ENCODE measurements around the gene SFR1.

DNA sequence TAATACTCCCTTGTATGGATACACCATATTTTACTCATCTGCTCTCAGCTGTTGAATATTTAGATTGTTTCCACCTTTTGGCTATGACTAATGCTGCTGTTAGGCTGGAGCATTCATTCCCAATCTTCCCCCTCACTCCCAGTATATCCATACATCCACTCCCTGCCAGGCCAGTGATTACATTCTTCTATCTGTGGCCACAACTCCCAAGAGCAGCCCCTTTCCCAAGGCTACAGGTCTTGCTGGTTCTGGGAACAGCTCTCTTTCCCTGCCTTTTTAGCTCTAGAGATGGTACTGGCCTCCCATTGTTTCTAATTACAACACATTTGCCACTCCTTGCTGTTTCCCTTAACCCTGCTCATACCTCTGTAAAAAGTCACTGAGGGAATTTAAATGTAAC, 28.2 kb downstream of the SFR1 start:
- TF ChIP-seq, protein P1, sequence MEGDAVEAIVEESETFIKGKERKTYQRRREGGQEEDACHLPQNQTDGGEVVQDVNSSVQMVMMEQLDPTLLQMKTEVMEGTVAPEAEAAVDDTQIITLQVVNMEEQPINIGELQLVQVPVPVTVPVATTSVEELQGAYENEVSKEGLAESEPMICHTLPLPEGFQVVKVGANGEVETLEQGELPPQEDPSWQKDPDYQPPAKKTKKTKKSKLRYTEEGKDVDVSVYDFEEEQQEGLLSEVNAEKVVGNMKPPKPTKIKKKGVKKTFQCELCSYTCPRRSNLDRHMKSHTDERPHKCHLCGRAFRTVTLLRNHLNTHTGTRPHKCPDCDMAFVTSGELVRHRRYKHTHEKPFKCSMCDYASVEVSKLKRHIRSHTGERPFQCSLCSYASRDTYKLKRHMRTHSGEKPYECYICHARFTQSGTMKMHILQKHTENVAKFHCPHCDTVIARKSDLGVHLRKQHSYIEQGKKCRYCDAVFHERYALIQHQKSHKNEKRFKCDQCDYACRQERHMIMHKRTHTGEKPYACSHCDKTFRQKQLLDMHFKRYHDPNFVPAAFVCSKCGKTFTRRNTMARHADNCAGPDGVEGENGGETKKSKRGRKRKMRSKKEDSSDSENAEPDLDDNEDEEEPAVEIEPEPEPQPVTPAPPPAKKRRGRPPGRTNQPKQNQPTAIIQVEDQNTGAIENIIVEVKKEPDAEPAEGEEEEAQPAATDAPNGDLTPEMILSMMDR (optimal IDR thresholded peaks at IDR 0.05 in 1 of 3, IDR thresholded peaks at IDR 0.05 in 1 of 3, conservative IDR thresholded peaks at IDR 0.05 in 1 of 3; ENCODE audit: extremely low read depth in 1 of 3, insufficient read depth in 2 of 3, low read length in 3 of 3), result no peak
- TF ChIP-seq EZH2 (IDR thresholded peaks at IDR 0.05; ENCODE audit: low read length), result no peak
